ENCODE measurements around the gene CD69. TPM values are rescaled to one million over a fixed set of nuclear protein-coding genes. Genes with fewer than 3 reads are reported as not detected.
"Not testable (repeated sequence)": the region's sequence is repeated elsewhere in the genome, so short reads cannot be mapped to it uniquely, and the experiment has no call there.

The CD69 gene
- total and polyA plus RNA-seq, 2 experiments from 2014 or later: not detected

GRCh38 chr12:9721394-9722092, 39.2 kb downstream of the CD69 start:
- H3K27me3 ChIP-seq (replicated peaks; ENCODE audit: insufficient read depth): no peaks in the 10 kb centered on the region
- no peak overlapping the region for H3K27ac ChIP-seq
- H4K20me1 ChIP-seq (ENCODE audit: insufficient read depth): no peaks in the 10 kb centered on the region; the same call in 1 of the 2 replicates
- in situ Hi-C loops (cut with MboI): no loop called here
- WGBS, 2 experiments (ENCODE audit: low coverage in 1 of 2, low lambda C conversion rate in 2 of 2, missing lambda C conversion rate in 2 of 2): 59 to 65% methylated on average over 5 of the region's 5 CpGs
- no peak overlapping the region for H3K9ac ChIP-seq
- no peak overlapping the region for H3K4me2 ChIP-seq (ENCODE audit: unreplicated experiment)
- no peaks in the 10 kb centered on the region for H3K79me2 ChIP-seq (ENCODE audit: insufficient read depth)
- no peak overlapping the region for H2AFZ ChIP-seq
- H3K9me2 ChIP-seq (ENCODE audit: insufficient read depth): no peaks in the 10 kb centered on the region
- no peaks in the 10 kb centered on the region for H3K36me3 ChIP-seq (ENCODE audit: low read depth)
- DNase-seq: peak; percentile 49
- H3K9me3 ChIP-seq (ENCODE audit: low read depth): no peaks in the 10 kb centered on the region
- no peaks in the 10 kb centered on the region for H3K4me1 ChIP-seq (ENCODE audit: insufficient read depth)
- H3F3A ChIP-seq (ENCODE audit: insufficient read depth): no peaks in the 10 kb centered on the region
- no peak for TF ChIP-seq EZH2phosphoT487 (IDR thresholded peaks at IDR 0.05; ENCODE audit: insufficient read depth, low read depth)
- no peak overlapping the region for H3K4me3 ChIP-seq

DNA sequence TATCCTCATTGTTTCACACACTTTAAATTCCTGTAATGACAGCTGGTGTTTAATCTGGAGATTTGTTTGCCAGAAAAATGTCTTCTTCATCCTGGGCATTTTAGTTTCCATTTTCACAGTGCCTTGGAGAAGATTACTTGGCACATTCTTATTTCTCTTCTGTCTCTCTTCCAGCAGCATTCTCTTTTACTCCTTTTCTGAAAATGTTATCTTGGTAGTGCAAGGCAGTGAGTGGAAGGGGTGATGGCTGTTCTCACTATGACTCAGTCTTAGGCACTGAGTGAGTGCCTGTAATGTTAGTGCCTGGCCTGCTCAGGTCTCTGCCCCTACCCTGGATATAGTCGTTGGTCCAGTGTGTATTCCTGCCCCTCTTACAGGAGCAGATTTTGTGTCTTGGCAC, 40.9 kb downstream of the CD69 start:
- no peaks in the 10 kb centered on the region for H3K4me1 ChIP-seq (ENCODE audit: insufficient read depth)
- WGBS, 2 experiments (ENCODE audit: low coverage in 1 of 2, low lambda C conversion rate in 2 of 2, missing lambda C conversion rate in 2 of 2): 75 to 92% methylated on average over 1 of the region's 1 CpG
- H3K9me3 ChIP-seq (ENCODE audit: low read depth): no peaks in the 10 kb centered on the region
- H4K20me1 ChIP-seq (ENCODE audit: insufficient read depth): no peaks in the 10 kb centered on the region; the same call in 1 of the 2 replicates
- no peaks in the 10 kb centered on the region for H3F3A ChIP-seq (ENCODE audit: insufficient read depth)
- no peaks in the 10 kb centered on the region for H3K27me3 ChIP-seq (replicated peaks; ENCODE audit: insufficient read depth)
- no peak overlapping the region for H2AFZ ChIP-seq
- no peak for DNase-seq
- no peak overlapping the region for H3K9ac ChIP-seq
- in situ Hi-C loops (cut with MboI): no loop called here
- H3K4me3 ChIP-seq: no peak overlapping the region
- H3K9me2 ChIP-seq (ENCODE audit: insufficient read depth): no peaks in the 10 kb centered on the region
- no peaks in the 10 kb centered on the region for H3K79me2 ChIP-seq (ENCODE audit: insufficient read depth)
- TF ChIP-seq EZH2phosphoT487 (IDR thresholded peaks at IDR 0.05; ENCODE audit: insufficient read depth, low read depth) (no peak), EZH2 (IDR thresholded peaks at IDR 0.05; ENCODE audit: insufficient read depth, poor library complexity, severe bottlenecking) (no peak)
- no peak overlapping the region for H3K27ac ChIP-seq
- no peak overlapping the region for H3K4me2 ChIP-seq (ENCODE audit: unreplicated experiment)
- H3K36me3 ChIP-seq (ENCODE audit: low read depth): no peaks in the 10 kb centered on the region

DNA sequence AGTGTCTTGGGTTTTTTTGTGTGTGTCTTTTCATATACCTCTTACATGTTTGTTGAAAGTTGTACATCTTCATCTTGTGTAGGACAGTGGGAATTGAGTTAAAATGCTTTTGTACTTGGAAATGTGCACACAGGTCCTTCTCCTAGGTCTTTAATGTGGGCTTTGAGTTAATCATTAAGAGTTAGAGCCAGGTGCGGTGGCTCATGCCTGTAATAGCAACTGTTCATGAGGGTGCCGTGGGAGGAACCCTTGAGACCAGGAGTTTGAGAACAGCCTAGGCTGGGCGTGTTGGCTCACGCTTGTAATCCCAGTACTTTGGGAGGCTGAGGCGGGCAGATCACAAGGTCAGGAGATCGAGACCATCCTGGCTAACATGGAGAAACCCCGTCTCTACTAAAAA, 41.7 kb downstream of the CD69 start:
- in situ Hi-C loops (cut with MboI): no loop called here
- 78 to 83% methylated on average over 7 of the region's 7 CpGs for WGBS, 2 experiments (ENCODE audit: low coverage in 1 of 2, low lambda C conversion rate in 2 of 2, missing lambda C conversion rate in 2 of 2)
- no peak overlapping the region for H2AFZ ChIP-seq

DNA sequence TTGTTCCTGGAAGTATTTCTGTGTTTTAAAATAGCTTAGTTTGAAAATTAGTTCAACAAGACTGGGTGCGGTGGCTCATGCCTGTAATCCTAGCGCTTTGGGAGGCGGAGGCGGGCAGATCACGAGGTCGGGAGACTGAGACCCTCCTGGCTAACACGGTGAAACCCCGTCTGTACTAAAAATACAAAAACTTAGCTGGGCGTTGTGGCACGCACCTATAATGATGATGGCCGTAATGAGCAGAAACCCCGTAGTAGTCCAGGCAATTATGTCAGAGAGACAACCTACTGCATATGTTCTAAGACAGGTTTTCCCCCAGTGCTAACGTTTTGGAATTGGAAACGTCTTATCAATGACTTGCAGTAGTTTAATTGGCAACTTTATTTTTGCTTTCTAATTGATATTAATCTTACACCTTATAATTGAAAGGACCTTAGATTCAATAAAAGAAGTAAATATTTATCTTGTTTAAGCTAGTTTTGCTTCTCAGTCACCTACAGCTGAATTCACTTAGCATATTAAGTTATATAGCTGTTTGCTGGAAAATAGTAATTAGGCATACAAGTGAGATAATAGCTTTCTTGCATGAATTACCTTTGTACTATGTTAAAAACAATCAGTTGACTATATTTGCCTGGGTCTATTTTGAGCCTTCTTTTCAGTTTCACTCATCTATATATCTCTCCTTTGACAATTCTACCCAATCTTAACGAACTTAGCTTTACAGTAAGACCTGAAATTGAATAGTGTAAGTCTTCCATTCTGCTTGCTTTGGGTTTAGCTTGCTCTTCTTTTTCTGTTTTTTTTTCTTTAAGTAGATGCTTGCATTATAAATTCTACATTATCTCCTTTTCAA, 43.4 kb downstream of the CD69 start:
- no peaks in the 10 kb centered on the region for H3K9me2 ChIP-seq (ENCODE audit: insufficient read depth)
- no peak overlapping the region for H3K4me3 ChIP-seq
- no peak overlapping the region for H2AFZ ChIP-seq
- H3K27me3 ChIP-seq (replicated peaks; ENCODE audit: insufficient read depth): peaks cover 4% of the 10 kb centered on the region; the same call in 1 of the 2 replicates
- H3K27ac ChIP-seq: no peak overlapping the region
- no peak overlapping the region for H3K9ac ChIP-seq
- WGBS, 2 experiments (ENCODE audit: low coverage in 1 of 2, low lambda C conversion rate in 2 of 2, missing lambda C conversion rate in 2 of 2): 61 to 65% methylated on average over 15 of the region's 15 CpGs
- no peaks in the 10 kb centered on the region for H3K4me1 ChIP-seq (ENCODE audit: insufficient read depth)
- H3F3A ChIP-seq (ENCODE audit: insufficient read depth): no peaks in the 10 kb centered on the region
- no peaks in the 10 kb centered on the region for H3K79me2 ChIP-seq (ENCODE audit: insufficient read depth)
- no peaks in the 10 kb centered on the region; the same call in 1 of the 2 replicates for H4K20me1 ChIP-seq (ENCODE audit: insufficient read depth)
- in situ Hi-C loops (cut with MboI): no loop called here
- TF ChIP-seq EZH2 (IDR thresholded peaks at IDR 0.05; ENCODE audit: insufficient read depth, poor library complexity, severe bottlenecking) (no peak), EZH2phosphoT487 (IDR thresholded peaks at IDR 0.05; ENCODE audit: insufficient read depth, low read depth) (no peak)
- no peak overlapping the region for H3K4me2 ChIP-seq (ENCODE audit: unreplicated experiment)
- H3K9me3 ChIP-seq (ENCODE audit: low read depth): no peaks in the 10 kb centered on the region
- H3K36me3 ChIP-seq (ENCODE audit: low read depth): no peaks in the 10 kb centered on the region
- no peak for DNase-seq

More for the DNA sequence above, 41.7 kb downstream of the CD69 start:
- Histone ChIP-seq H3K4me2 (ENCODE audit: unreplicated experiment) (no peak overlapping the region), H3K36me3 (ENCODE audit: low read depth) (no peaks in the 10 kb centered on the region), H3K79me2 (ENCODE audit: insufficient read depth) (no peaks in the 10 kb centered on the region), H3K9me2 (ENCODE audit: insufficient read depth) (no peaks in the 10 kb centered on the region), H4K20me1 (ENCODE audit: insufficient read depth) (no peaks in the 10 kb centered on the region; the same call in 1 of the 2 replicates), H3K4me1 (ENCODE audit: insufficient read depth) (no peaks in the 10 kb centered on the region), H3K9me3 (ENCODE audit: low read depth) (no peaks in the 10 kb centered on the region), H3K27ac (no peak overlapping the region), H3K27me3 (replicated peaks; ENCODE audit: insufficient read depth) (no peaks in the 10 kb centered on the region), H3K9ac (no peak overlapping the region), H3K4me3 (no peak overlapping the region), H3F3A (ENCODE audit: insufficient read depth) (no peaks in the 10 kb centered on the region)
- DNase-seq: no peak
- TF ChIP-seq EZH2 (IDR thresholded peaks at IDR 0.05; ENCODE audit: insufficient read depth, poor library complexity, severe bottlenecking) (no peak), EZH2phosphoT487 (IDR thresholded peaks at IDR 0.05; ENCODE audit: insufficient read depth, low read depth) (no peak)

DNA sequence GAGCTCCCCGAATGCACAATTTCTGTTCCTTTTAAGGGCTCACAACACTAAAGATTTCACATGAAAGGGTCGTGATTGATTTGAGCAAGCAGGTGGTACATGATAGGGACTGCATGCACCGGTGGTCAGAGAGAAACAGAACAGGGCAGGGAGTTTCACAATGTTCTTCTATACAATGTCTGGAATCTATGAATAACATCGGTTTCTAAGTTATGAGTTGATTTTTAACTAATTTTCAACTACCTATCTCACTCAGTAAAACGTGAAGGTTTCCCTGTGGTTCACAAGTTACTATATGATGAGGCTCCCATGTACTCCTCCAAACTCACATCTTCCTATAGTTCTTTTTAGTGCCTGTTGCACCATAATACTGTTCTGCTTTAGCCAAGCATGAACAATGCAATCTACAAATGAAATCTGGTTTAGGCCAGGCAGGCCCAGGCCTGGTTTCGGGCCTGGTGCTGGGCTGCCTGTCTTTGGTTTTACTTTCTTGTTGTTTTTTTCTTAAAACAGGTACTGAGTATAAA, 47.6 kb downstream of the CD69 start:
- H3K36me3 ChIP-seq (ENCODE audit: low read depth); H3K9me2 ChIP-seq (ENCODE audit: insufficient read depth); H2AFZ ChIP-seq; in situ Hi-C loops (cut with MboI); H3K9ac ChIP-seq; DNase-seq; H3K27ac ChIP-seq; H3K4me3 ChIP-seq; H3K79me2 ChIP-seq (ENCODE audit: insufficient read depth); H4K20me1 ChIP-seq (ENCODE audit: insufficient read depth); H3K4me2 ChIP-seq (ENCODE audit: unreplicated experiment); H3K4me1 ChIP-seq (ENCODE audit: insufficient read depth); H3K27me3 ChIP-seq (replicated peaks; ENCODE audit: insufficient read depth); H3K9me3 ChIP-seq (ENCODE audit: low read depth); H3F3A ChIP-seq (ENCODE audit: insufficient read depth): not testable (repeated sequence)
- 48 to 49% methylated on average over 6 of the region's 6 CpGs for WGBS, 2 experiments (ENCODE audit: low coverage in 1 of 2, low lambda C conversion rate in 2 of 2, missing lambda C conversion rate in 2 of 2)

All from GM23248 (cell line).